Measurements from ENCODE around the gene RNF151. TPM values are rescaled to one million over a fixed set of nuclear protein-coding genes. Genes with fewer than 3 reads are reported as not detected.

RNF151 gene
- total and polyA plus RNA-seq, 2 of the 13 experiments (the other 11 are each of a cell fraction or from before 2014, with no cell fraction given) = not detected

DNA sequence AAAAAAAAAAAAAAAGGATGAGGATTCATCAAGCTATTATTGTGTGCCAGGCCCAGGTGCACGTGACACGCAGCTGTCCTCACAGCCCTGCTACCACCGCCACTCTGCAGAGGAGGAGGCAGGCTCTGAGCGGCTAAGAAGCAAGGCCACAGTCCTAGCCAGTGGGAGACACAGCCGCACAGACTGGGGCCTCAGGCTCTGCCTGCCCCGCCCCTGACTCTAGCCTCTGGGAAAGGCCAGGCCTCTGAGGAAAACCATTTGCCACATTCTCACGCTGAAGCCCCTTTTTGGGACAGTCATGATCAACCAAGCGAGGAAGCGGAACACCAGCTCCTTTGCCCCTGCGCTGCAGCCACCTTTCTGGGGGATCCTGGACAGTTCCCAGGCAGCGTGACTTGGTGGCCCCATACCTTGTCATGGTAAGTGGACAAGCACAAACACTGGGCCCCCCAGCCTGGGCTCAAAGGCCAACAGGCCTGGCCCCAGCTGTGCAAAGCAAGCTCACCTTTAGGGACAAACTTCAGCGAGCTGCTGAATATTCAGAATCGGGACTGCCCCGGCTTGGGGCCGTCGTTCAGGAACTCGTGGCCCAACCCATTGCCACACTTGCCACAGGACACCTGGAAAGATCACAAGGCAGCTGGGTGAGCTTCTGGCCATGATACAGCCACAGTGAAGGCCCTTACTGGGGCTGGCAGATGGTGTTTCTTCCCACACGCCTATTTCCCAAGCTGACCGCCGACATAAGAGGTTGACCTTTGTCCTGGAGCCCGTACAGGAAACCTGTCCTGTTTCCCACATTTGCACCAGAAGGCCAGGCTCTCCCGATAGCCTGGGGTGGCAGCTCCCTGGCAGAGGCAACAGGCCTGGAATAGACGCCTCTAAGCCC is 26.1 kb upstream of the RNF151 start (continued):
- TF ChIP-seq, protein P1, sequence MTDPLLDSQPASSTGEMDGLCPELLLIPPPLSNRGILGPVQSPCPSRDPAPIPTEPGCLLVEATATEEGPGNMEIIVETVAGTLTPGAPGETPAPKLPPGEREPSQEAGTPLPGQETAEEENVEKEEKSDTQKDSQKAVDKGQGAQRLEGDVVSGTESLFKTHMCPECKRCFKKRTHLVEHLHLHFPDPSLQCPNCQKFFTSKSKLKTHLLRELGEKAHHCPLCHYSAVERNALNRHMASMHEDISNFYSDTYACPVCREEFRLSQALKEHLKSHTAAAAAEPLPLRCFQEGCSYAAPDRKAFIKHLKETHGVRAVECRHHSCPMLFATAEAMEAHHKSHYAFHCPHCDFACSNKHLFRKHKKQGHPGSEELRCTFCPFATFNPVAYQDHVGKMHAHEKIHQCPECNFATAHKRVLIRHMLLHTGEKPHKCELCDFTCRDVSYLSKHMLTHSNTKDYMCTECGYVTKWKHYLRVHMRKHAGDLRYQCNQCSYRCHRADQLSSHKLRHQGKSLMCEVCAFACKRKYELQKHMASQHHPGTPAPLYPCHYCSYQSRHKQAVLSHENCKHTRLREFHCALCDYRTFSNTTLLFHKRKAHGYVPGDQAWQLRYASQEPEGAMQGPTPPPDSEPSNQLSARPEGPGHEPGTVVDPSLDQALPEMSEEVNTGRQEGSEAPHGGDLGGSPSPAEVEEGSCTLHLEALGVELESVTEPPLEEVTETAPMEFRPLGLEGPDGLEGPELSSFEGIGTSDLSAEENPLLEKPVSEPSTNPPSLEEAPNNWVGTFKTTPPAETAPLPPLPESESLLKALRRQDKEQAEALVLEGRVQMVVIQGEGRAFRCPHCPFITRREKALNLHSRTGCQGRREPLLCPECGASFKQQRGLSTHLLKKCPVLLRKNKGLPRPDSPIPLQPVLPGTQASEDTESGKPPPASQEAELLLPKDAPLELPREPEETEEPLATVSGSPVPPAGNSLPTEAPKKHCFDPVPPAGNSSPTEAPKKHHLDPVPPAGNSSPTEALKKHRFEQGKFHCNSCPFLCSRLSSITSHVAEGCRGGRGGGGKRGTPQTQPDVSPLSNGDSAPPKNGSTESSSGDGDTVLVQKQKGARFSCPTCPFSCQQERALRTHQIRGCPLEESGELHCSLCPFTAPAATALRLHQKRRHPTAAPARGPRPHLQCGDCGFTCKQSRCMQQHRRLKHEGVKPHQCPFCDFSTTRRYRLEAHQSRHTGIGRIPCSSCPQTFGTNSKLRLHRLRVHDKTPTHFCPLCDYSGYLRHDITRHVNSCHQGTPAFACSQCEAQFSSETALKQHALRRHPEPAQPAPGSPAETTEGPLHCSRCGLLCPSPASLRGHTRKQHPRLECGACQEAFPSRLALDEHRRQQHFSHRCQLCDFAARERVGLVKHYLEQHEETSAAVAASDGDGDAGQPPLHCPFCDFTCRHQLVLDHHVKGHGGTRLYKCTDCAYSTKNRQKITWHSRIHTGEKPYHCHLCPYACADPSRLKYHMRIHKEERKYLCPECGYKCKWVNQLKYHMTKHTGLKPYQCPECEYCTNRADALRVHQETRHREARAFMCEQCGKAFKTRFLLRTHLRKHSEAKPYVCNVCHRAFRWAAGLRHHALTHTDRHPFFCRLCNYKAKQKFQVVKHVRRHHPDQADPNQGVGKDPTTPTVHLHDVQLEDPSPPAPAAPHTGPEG (CRISPR knock-in tag; IDR thresholded peaks at IDR 0.05) = 0 out of 2 replicates have a peak, but pooled peaks have one; percentile 17
- TF ChIP-seq RFX3 (CRISPR knock-in tag; IDR thresholded peaks at IDR 0.05) = no peak
- no peak for TF ChIP-seq ARHGAP35 (CRISPR knock-in tag; IDR thresholded peaks at IDR 0.05; ENCODE audit: borderline replicate concordance)
- peak; percentile 75; the same call in 1 of the 2 replicates for TF ChIP-seq HNF1A (IDR thresholded peaks at IDR 0.05; ENCODE audit: low read depth)
- peak; percentile 78; the same call in 1 of the 2 replicates for TF ChIP-seq HNF1A (CRISPR knock-in tag; IDR thresholded peaks at IDR 0.05; ENCODE audit: borderline replicate concordance)
- TF ChIP-seq ZNF263 (CRISPR knock-in tag; IDR thresholded peaks at IDR 0.05) = no peak; the same call in 1 of the 2 replicates
- TF ChIP-seq FOXK2 (IDR thresholded peaks at IDR 0.05) = no peak
- no peak for TF ChIP-seq SOX6 (IDR thresholded peaks at IDR 0.05)
- peak; percentile 85 for TF ChIP-seq SOX6 (CRISPR knock-in tag; IDR thresholded peaks at IDR 0.05)
- TF ChIP-seq ZNF484 (CRISPR knock-in tag; IDR thresholded peaks at IDR 0.05; ENCODE audit: borderline replicate concordance, low read depth) = no peak
- TF ChIP-seq FOXA3 (CRISPR knock-in tag; IDR thresholded peaks at IDR 0.05) = peak; percentile 87
- TF ChIP-seq ZNF75D (CRISPR knock-in tag; IDR thresholded peaks at IDR 0.05; ENCODE audit: borderline replicate concordance) = no peak
- TF ChIP-seq ZMAT3 (CRISPR knock-in tag; conservative IDR thresholded peaks at IDR 0.05) = peak; percentile 75
- TF ChIP-seq, protein P2, sequence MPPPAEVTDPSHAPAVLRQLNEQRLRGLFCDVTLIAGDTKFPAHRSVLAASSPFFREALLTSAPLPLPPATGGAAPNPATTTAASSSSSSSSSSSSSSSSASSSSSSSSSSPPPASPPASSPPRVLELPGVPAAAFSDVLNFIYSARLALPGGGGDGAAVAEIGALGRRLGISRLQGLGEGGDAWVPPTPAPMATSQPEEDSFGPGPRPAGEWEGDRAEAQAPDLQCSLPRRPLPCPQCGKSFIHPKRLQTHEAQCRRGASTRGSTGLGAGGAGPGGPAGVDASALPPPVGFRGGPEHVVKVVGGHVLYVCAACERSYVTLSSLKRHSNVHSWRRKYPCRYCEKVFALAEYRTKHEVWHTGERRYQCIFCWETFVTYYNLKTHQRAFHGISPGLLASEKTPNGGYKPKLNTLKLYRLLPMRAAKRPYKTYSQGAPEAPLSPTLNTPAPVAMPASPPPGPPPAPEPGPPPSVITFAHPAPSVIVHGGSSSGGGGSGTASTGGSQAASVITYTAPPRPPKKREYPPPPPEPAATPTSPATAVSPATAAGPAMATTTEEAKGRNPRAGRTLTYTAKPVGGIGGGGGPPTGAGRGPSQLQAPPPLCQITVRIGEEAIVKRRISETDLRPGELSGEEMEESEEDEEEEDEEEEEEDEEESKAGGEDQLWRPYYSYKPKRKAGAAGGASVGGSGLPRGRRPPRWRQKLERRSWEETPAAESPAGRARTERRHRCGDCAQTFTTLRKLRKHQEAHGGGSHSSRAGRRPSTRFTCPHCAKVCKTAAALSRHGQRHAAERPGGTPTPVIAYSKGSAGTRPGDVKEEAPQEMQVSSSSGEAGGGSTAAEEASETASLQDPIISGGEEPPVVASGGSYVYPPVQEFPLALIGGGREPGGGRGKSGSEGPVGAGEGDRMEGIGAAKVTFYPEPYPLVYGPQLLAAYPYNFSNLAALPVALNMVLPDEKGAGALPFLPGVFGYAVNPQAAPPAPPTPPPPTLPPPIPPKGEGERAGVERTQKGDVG (CRISPR knock-in tag; IDR thresholded peaks at IDR 0.05; ENCODE audit: borderline replicate concordance) = no peak; the same call in 1 of the 2 replicates
- no peak for TF ChIP-seq ZFP41 (CRISPR knock-in tag; IDR thresholded peaks at IDR 0.05; ENCODE audit: borderline replicate concordance)
- peak; percentile 15 for TF ChIP-seq SKI (IDR thresholded peaks at IDR 0.05; ENCODE audit: partially characterized antibody)

Data from HepG2 (cell line).